Smooth muscle cell (in vitro differentiated cells): ENCODE results near the gene SCAI. TPM values are rescaled to one million over a fixed set of nuclear protein-coding genes. Genes with fewer than 3 reads are reported as not detected.
A peak's percentile ranks its signal among the peaks of the same experiment; 100 is the strongest.

ENCODE experiments used
- DNase-seq: peaks from one replicate; lab custom pipeline; 2025; ENCODE audit not compliant: unreplicated experiment; lab: John Stamatoyannopoulos, UW
- H2AFZ ChIP-seq: fragments of 200-600 bp; sonication (generic); 2 replicates; pipeline ENCODE4 v1.6.0; 2016; ENCODE audit warnings: antibody characterized with exemption, low read depth, mild to moderate bottlenecking
- H3F3A ChIP-seq: fragments of 200-600 bp; sonication (generic); 2 replicates; pipeline ENCODE4 v1.6.0; 2017; ENCODE audit warnings: antibody characterized with exemption, low read depth
- H3K27ac ChIP-seq: fragments of 200-600 bp; sonication (generic); 2 replicates; pipeline ENCODE4 v1.5.1; 2016; ENCODE audit warnings: low read depth, mild to moderate bottlenecking
- H3K27me3 ChIP-seq: fragments of 200-600 bp; sonication (generic); 2 replicates; pipeline ENCODE4 v1.6.1; 2016; ENCODE audit warnings: low read depth, mild to moderate bottlenecking
- H3K36me3 ChIP-seq: fragments of 200-600 bp; sonication (generic); 2 replicates; pipeline ENCODE4 v1.5.1; 2016; ENCODE audit warnings: low read depth
- H3K4me1 ChIP-seq: fragments of 200-600 bp; sonication (generic); 2 replicates; pipeline ENCODE4 v1.5.1; 2016; ENCODE audit warnings: low read depth
- H3K4me2 ChIP-seq: fragments of 200-600 bp; sonication (generic); 2 replicates; pipeline ENCODE4 v1.6.0; 2016; ENCODE audit warnings: mild to moderate bottlenecking
- H3K4me3 ChIP-seq: fragments of 200-600 bp; sonication (generic); 2 replicates; pipeline ENCODE4 v1.5.1; 2016; ENCODE audit warnings: mild to moderate bottlenecking
- H3K79me2 ChIP-seq: fragments of 200-600 bp; sonication (generic); 2 replicates; pipeline ENCODE4 v1.6.0; 2016; ENCODE audit warnings: low read depth, mild to moderate bottlenecking
- H3K9ac ChIP-seq: fragments of 200-600 bp; sonication (generic); 2 replicates; pipeline ENCODE4 v1.6.0; 2016; ENCODE audit warnings: low read depth
- H3K9me3 ChIP-seq: fragments of 200-600 bp; sonication (generic); replicated peaks from 2 replicates; pipeline ENCODE4 v1.5.1; 2016; ENCODE audit warnings: low read depth
- H4K20me1 ChIP-seq: fragments of 200-600 bp; sonication (generic); 2 replicates; pipeline ENCODE4 v1.6.0; 2016; ENCODE audit warnings: low read depth
- CTCF ChIP-seq: fragments of 200-600 bp; sonication (generic); IDR thresholded peaks from 2 replicates; pipeline ENCODE4 v1.5.1; 2017; ENCODE audit warnings: borderline replicate concordance, mild to moderate bottlenecking, antibody characterized with exemption; ENCODE audit not compliant: insufficient read depth, poor library complexity, severe bottlenecking
- WGBS: methylation state at CpG from one replicate; pipeline ENCODE4 v1.1.7; 2016; ENCODE audit warnings: low lambda C conversion rate; 5-methylcytosine and 5-hydroxymethylcytosine counted together
- polyA plus RNA-seq: library from polyadenylated mRNA; unstranded; fragments of >200 nt; fragmentation: Nextera tagmentation; extraction: Ambion mirVana; gene quantifications from 2 replicates; pipeline ENCODE4 v1.2.1, GENCODE V29; 2016
- total RNA-seq: library from RNA; depleted of rRNA; stranded (reverse); fragments of >200 nt; gene quantifications from 2 replicates; pipeline ENCODE4 v1.2.3, GENCODE V29; 2014

Gene SCAI
- total RNA-seq (8.4 and 16.6 TPM in 2 replicates), polyA plus RNA-seq (0.81 and 1.9 TPM in 2 replicates)

DNA sequence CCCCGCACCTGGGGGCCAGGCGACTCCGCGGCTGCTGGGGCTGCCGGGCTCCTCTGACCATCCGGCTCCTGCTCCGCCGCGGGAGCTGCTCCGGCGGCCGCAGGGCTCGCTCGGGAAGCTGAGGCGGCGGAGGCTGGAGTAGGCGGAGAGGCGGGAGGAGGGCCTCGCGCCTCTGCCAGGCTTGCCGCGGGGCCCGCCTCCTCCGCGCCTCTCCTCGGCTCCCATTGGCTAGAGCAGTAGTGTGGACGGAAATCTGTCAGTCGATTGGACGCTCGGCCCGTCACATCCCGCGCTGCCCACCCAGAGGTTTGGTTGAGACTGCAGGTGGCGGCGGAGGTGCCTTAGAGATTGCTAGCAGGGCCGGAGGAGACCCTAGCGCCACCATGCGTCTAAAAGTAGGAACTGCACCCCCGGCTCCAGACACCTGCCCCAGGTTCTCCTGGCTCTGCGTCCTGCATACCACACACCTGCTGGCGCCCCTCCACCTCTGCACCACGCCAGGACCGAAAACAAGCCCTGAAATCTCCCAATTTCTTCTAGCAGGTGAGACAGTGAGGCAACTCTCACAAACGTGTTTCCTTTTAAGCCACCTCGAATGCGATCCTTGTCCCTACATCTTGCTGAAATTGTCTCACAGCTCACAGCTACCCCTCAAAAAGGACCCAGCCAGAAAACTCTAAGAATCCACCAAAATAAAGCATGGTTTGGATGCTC lies at the start of gene SCAI:
TSS of gene SCAI (minus strand) at position 152 of the 714 bp plus-strand sequence. CDS start at position 61, 91 bp downstream.
- Histone ChIP-seq H3F3A (peaks cover 11% of the 10 kb centered on the region), H3K4me3 (peak within 1 kb of the TSS; percentile 83), H2AFZ (no peak within 1 kb of the TSS), H3K27ac (no peak within 1 kb of the TSS), H3K27me3 (no peaks in the 10 kb centered on the region), H3K36me3 (no peaks in the 10 kb centered on the region), H3K9me3 (no peaks in the 10 kb centered on the region), H3K9ac (peak within 1 kb of the TSS; percentile 50), H3K4me2 (peak within 1 kb of the TSS; percentile 90), H4K20me1 (no peaks in the 10 kb centered on the region), H3K4me1 (no peaks in the 10 kb centered on the region), H3K79me2 (no peaks in the 10 kb centered on the region)
- peak; percentile 90 for DNase-seq
- TF ChIP-seq CTCF = peak; percentile 96
- 2% methylated on average over 29 of the region's 46 CpGs for WGBS

GRCh38 chr9:125190361-125190801 lies 47.1 kb upstream of the SCAI start:
- no peak for DNase-seq

GRCh38 chr9:125189361-125190289 lies 46.3 kb upstream of the SCAI start, which contains the start of gene PPP6C:
TSS of gene PPP6C (minus strand) at chr9:125189803. CDS start at chr9:125189718, 85 bp downstream.
- Histone ChIP-seq H3K4me3 (peak within 1 kb of the TSS; percentile 97), H3K27ac (peak within 1 kb of the TSS; percentile 89), H3F3A (no peaks in the 10 kb centered on the region), H3K4me1 (peaks cover 7% of the 10 kb centered on the region), H3K79me2 (peaks cover 64% of the 10 kb centered on the region), H3K36me3 (no peaks in the 10 kb centered on the region), H3K9ac (peak within 1 kb of the TSS; percentile 98), H3K4me2 (peak within 1 kb of the TSS; percentile 96), H3K9me3 (no peaks in the 10 kb centered on the region), H4K20me1 (peaks cover 40% of the 10 kb centered on the region), H3K27me3 (no peaks in the 10 kb centered on the region), H2AFZ (peak within 1 kb of the TSS; percentile 97)
- 2% methylated on average over 77 of the region's 82 CpGs for WGBS
- TF ChIP-seq CTCF = peak; percentile 48
- DNase-seq = peak; percentile 80

More at GRCh38 chr9:125190361-125190801, 47.1 kb upstream of the SCAI start:
- TF ChIP-seq CTCF = no peak
- Histone ChIP-seq H3K27me3 (no peaks in the 10 kb centered on the region), H3K79me2 (peaks cover 57% of the 10 kb centered on the region), H3K4me2 (peak overlapping the region; percentile 96), H3K9ac (peak overlapping the region; percentile 98), H4K20me1 (peaks cover 32% of the 10 kb centered on the region), H3K27ac (peak overlapping the region; percentile 89), H3F3A (no peaks in the 10 kb centered on the region), H3K4me3 (peak overlapping the region; percentile 97), H3K9me3 (no peaks in the 10 kb centered on the region), H2AFZ (peak overlapping the region; percentile 97), H3K36me3 (no peaks in the 10 kb centered on the region), H3K4me1 (peaks cover 7% of the 10 kb centered on the region)
- 76% methylated on average over 14 of the region's 14 CpGs for WGBS
